DLD1 (cell line): ENCODE data around the gene TSR3.

ENCODE experiments used
- in situ Hi-C: cut with HindIII; loops from 2 replicates; pipeline ENCODE4 v1.10.0; 2017; ENCODE audit warnings: low sequenced_read_pairs

Gene TSR3

GRCh38 chr16:1355591-1355990 lies 3.9 kb upstream of the TSR3 start:
- in situ Hi-C loops = no loop called here

- in situ Hi-C loops = no loop called here
Observed at GRCh38 chr16:1354815-1355540, 3.3 kb upstream of the TSR3 start.

GRCh38 chr16:1351215-1351581 lies 480 bp downstream of the TSR3 start:
- in situ Hi-C loops = no loop called here

- in situ Hi-C loops = no loop called here
Observed at GRCh38 chr16:1350691-1351090, 987 bp downstream of the TSR3 start.

- in situ Hi-C loops = no loop called here
Observed at GRCh38 chr16:1349951-1350350, 1.7 kb downstream of the TSR3 start.

GRCh38 chr16:1349351-1349750 lies 2.3 kb downstream of the TSR3 start:
- in situ Hi-C loops = no loop called here

GRCh38 chr16:1348926-1349325 lies 2.8 kb downstream of the TSR3 start:
- in situ Hi-C loops = no loop called here

- in situ Hi-C loops = no loop called here
Observed at GRCh38 chr16:1348441-1348840, 3.2 kb downstream of the TSR3 start.

GRCh38 chr16:1347962-1348361 lies 3.7 kb downstream of the TSR3 start:
- in situ Hi-C loops = no loop called here

GRCh38 chr16:1347286-1347855 lies 4.3 kb downstream of the TSR3 start:
- in situ Hi-C loops = no loop called here

GRCh38 chr16:1346422-1347285 lies 5.0 kb downstream of the TSR3 start:
- in situ Hi-C loops = no loop called here

GRCh38 chr16:1345651-1346421 lies 5.8 kb downstream of the TSR3 start:
- in situ Hi-C loops = no loop called here

GRCh38 chr16:1345087-1345486 lies 6.6 kb downstream of the TSR3 start:
- in situ Hi-C loops = no loop called here

- in situ Hi-C loops = no loop called here
Observed at GRCh38 chr16:1344499-1344898, 7.2 kb downstream of the TSR3 start.

- in situ Hi-C loops = no loop called here
Observed at GRCh38 chr16:1343428-1344242, 8.0 kb downstream of the TSR3 start.

- in situ Hi-C loops = no loop called here
Observed at GRCh38 chr16:1342526-1343427, 8.9 kb downstream of the TSR3 start.

- in situ Hi-C loops = no loop called here
Observed at GRCh38 chr16:1341495-1342420, 9.9 kb downstream of the TSR3 start.
